HCT116 (cell line): Measurements from ENCODE around the gene PTPRJ. TPM values are rescaled to one million over a fixed set of nuclear protein-coding genes. Genes with fewer than 3 reads are reported as not detected.

ENCODE experiments used
- ATAC-seq: fragments of 200-7000 bp; cut with Tn5 transposase; 2 replicates; pipeline ENCODE4 v1.9.1; 2020; ENCODE audit warnings: mild to moderate bottlenecking, moderate library complexity
- BruUV-seq: library from RNA; stranded (reverse); fragments of 400-500 nt; replicated peaks from 2 replicates; lab custom pipeline; 2021; lab: Mats Ljungman, UMichigan
- CTCF ChIA-PET: fragments of 300-600 bp; sonication (Branson Sonifier 250); formaldehyde crosslinking; loops from one replicate; lab custom pipeline; 2021; ENCODE audit warnings: antibody characterized with exemption; lab: Charles Lee
- POLR2A ChIA-PET: fragments of 300-600, 350-600 bp; sonication (Branson Sonifier 250); formaldehyde crosslinking; loops from one replicate; lab custom pipeline; 2021; ENCODE audit warnings: antibody characterized with exemption; lab: Charles Lee
- RAD21 ChIA-PET, 2 experiments: fragments of 300-600 bp; sonication (Branson Sonifier 250); formaldehyde crosslinking; loops; one replicate each; lab custom pipeline; 2023; ENCODE audit warnings: low total read pairs in 2 of 2; ENCODE audit not compliant: uncharacterized antibody in 2 of 2, unreplicated experiment in 2 of 2, low non-redundant PET in 1 of 2; lab: Charles Lee
- DNase-seq: peaks from one replicate; pipeline ENCODE4 v3.0.0-alpha.2; 2010; ENCODE audit warnings: low read depth, low spot score
- H2AFZ ChIP-seq: fragments of 200-600 bp; shearing (Covaris generic), sonication (generic); 2 replicates; pipeline ENCODE4 v1.6.1; 2017; ENCODE audit warnings: low read depth, mixed run types, mixed read lengths, antibody characterized with exemption, low read length; ENCODE audit not compliant: poor library complexity, severe bottlenecking
- H3K27ac ChIP-seq: 2 replicates; pipeline ENCODE4 v1.5.1; 2012; ENCODE audit warnings: low read depth, low read length
- H3K27me3 ChIP-seq: fragments of 200-600 bp; sonication (generic); 2 replicates; pipeline ENCODE4 v1.6.1; 2016; ENCODE audit warnings: mixed run types, low read length, mixed read lengths; ENCODE audit not compliant: insufficient read depth
- H3K36me3 ChIP-seq, 2 experiments: fragments of 200-500 bp in 1 of 2; fragments of 200-600 bp in 1 of 2; sonication (Bioruptor generic) in 1 of 2; sonication (generic) in 1 of 2; 2 replicates each; pipeline versions ENCODE4 v1.5.1 to v1.6.1; 2014 to 2016; ENCODE audit warnings: low read length in 2 of 2, inconsistent platforms in 1 of 2, mixed read lengths in 1 of 2, mixed run types in 1 of 2; ENCODE audit not compliant: insufficient read depth in 2 of 2, control insufficient read depth in 1 of 2
- H3K4me1 ChIP-seq, 2 experiments: fragments of 200-600 bp in 1 of 2; sonication (generic) in 1 of 2; 2 replicates each; pipeline versions ENCODE4 v1.5.1 to v1.6.1; 2012 to 2017; ENCODE audit warnings: low read length in 2 of 2, inconsistent platforms in 1 of 2, mild to moderate bottlenecking in 1 of 2, mixed read lengths in 1 of 2, mixed run types in 1 of 2, moderate library complexity in 1 of 2; ENCODE audit not compliant: insufficient read depth in 2 of 2, control insufficient read depth in 1 of 2
- H3K4me2 ChIP-seq: fragments of 200-600 bp; sonication (generic); 2 replicates; pipeline ENCODE4 v1.6.1; 2017; ENCODE audit warnings: mixed run types, low read length, mixed read lengths
- H3K4me3 ChIP-seq, 2 experiments: fragments of 200-600 bp in 1 of 2; sonication (generic) in 1 of 2; replicated peaks in 1 of 2; 2 replicates each; pipeline ENCODE4 v1.5.1; 2011 to 2016; ENCODE audit warnings: low read length in 2 of 2, control low read depth in 1 of 2, low read depth in 1 of 2, mild to moderate bottlenecking in 1 of 2, mixed read lengths in 1 of 2, mixed run types in 1 of 2
- H3K79me2 ChIP-seq: fragments of 200-600 bp; sonication (generic); 2 replicates; pipeline ENCODE4 v1.6.1; 2017; ENCODE audit warnings: mild to moderate bottlenecking, mixed run types, low read length, moderate library complexity, mixed read lengths; ENCODE audit not compliant: insufficient read depth
- H3K9ac ChIP-seq: fragments of 200-600 bp; sonication (generic); 2 replicates; pipeline ENCODE4 v1.6.1; 2016; ENCODE audit warnings: low read length, mixed read lengths
- H3K9me2 ChIP-seq: fragments of 200-600 bp; sonication (generic), shearing (Covaris generic); 2 replicates; pipeline ENCODE4 v1.6.1; 2017; ENCODE audit warnings: mixed run types, mild to moderate bottlenecking, moderate library complexity; ENCODE audit not compliant: insufficient read depth
- H3K9me3 ChIP-seq, 2 experiments: fragments of 200-500 bp in 1 of 2; fragments of 200-600 bp in 1 of 2; sonication (Bioruptor generic) in 1 of 2; sonication (generic) in 1 of 2; 2 replicates each; pipeline ENCODE4 v1.6.1; 2014 to 2017; ENCODE audit warnings: low read length in 2 of 2, mixed read lengths in 2 of 2, inconsistent platforms in 1 of 2, low read depth in 1 of 2, mild to moderate bottlenecking in 1 of 2, mixed run types in 1 of 2, moderate library complexity in 1 of 2; ENCODE audit not compliant: control insufficient read depth in 1 of 2, insufficient read depth in 1 of 2
- H4K20me1 ChIP-seq: fragments of 200-600 bp; sonication (generic), shearing (Covaris generic); 2 replicates; pipeline ENCODE4 v1.6.1; 2017; ENCODE audit warnings: mixed run types, mild to moderate bottlenecking, moderate library complexity; ENCODE audit not compliant: insufficient read depth
- CBX3 ChIP-seq: IDR thresholded peaks from 2 replicates; pipeline ENCODE4 v1.6.1; 2012; ENCODE audit warnings: low read depth
- CEBPB ChIP-seq: IDR thresholded peaks from 2 replicates; pipeline ENCODE4 v1.6.1; 2012; ENCODE audit warnings: low read depth
- EGR1 ChIP-seq: IDR thresholded peaks from 2 replicates; pipeline ENCODE4 v1.6.1; 2012; ENCODE audit warnings: low read depth
- ELF1 ChIP-seq: IDR thresholded peaks from 2 replicates; pipeline ENCODE4 v1.6.1; 2012; ENCODE audit warnings: low read depth, borderline replicate concordance
- EZH2 ChIP-seq: fragments of 200-600 bp; sonication (generic); IDR thresholded peaks from 2 replicates; pipeline ENCODE4 v1.6.1; 2017; ENCODE audit warnings: antibody characterized with exemption, mixed run types
- EZH2phosphoT487 ChIP-seq: fragments of 200-600 bp; IDR thresholded peaks from 2 replicates; pipeline ENCODE4 v1.6.1; 2018; ENCODE audit warnings: antibody characterized with exemption, borderline replicate concordance
- FOSL1 ChIP-seq: IDR thresholded peaks from 2 replicates; pipeline ENCODE4 v1.6.1; 2012; ENCODE audit warnings: low read depth
- JUND ChIP-seq: IDR thresholded peaks from 2 replicates; pipeline ENCODE4 v1.6.1; 2012
- POLR2AphosphoS5 ChIP-seq: IDR thresholded peaks from 2 replicates; pipeline ENCODE4 v1.6.1; 2011; ENCODE audit warnings: mild to moderate bottlenecking, low read depth, low read length, moderate library complexity
- RAD21 ChIP-seq: IDR thresholded peaks from 2 replicates; pipeline ENCODE4 v1.6.1; 2012; ENCODE audit warnings: low read depth, mild to moderate bottlenecking
- SIN3A ChIP-seq: IDR thresholded peaks from 2 replicates; pipeline ENCODE4 v1.6.1; 2012; ENCODE audit warnings: low read depth
- SP1 ChIP-seq: IDR thresholded peaks from 2 replicates; pipeline ENCODE4 v1.6.1; 2012; ENCODE audit warnings: low read depth
- SRF ChIP-seq: IDR thresholded peaks from 2 replicates; pipeline ENCODE4 v1.6.1; 2012; ENCODE audit warnings: low read depth
- YY1 ChIP-seq: IDR thresholded peaks from 2 replicates; pipeline ENCODE4 v1.6.1; 2011; ENCODE audit warnings: low read length, low read depth, moderate library complexity, mild to moderate bottlenecking; ENCODE audit not compliant: insufficient replicate concordance; ENCODE audit errors: extremely low read depth
- ZFX ChIP-seq: fragments of 450-650 bp; IDR thresholded peaks from 2 replicates; pipeline ENCODE4 v1.6.1; 2017
- intact Hi-C: fragments of 100-400 bp; cut with micrococcal nuclease; formaldehyde crosslinking; loops from 2 replicates; pipeline ENCODE4 v1.10.0; 2022
- total RNA-seq: library from RNA; stranded (reverse); gene quantifications from one replicate; pipeline ENCODE4 v1.2.1, GENCODE V29; 2021; ENCODE audit not compliant: unreplicated experiment
- TF ChIP-seq, protein P1 (sequence below): IDR thresholded peaks from 2 replicates; pipeline ENCODE4 v1.6.1; 2012
- TF ChIP-seq, protein P2 (sequence below): IDR thresholded peaks from 2 replicates; pipeline ENCODE4 v1.6.1; 2011; ENCODE audit warnings: mild to moderate bottlenecking, low read length, moderate library complexity; ENCODE audit not compliant: insufficient replicate concordance; ENCODE audit errors: extremely low read depth
- TF ChIP-seq, protein P3 (sequence below): IDR thresholded peaks from 2 replicates; pipeline ENCODE4 v1.6.1; 2012
- TF ChIP-seq, protein P4 (sequence below), 3 experiments: fragments of 200-600 bp in 1 of 3; sonication (generic) in 1 of 3; IDR thresholded peaks in 2 of 3; conservative IDR thresholded peaks in 1 of 3; 2 replicates each; pipeline ENCODE4 v1.5.1; 2012 to 2017; ENCODE audit warnings: low read depth in 2 of 3, low read length in 2 of 3, antibody characterized with exemption in 1 of 3, borderline replicate concordance in 1 of 3, control low read depth in 1 of 3, mild to moderate bottlenecking in 1 of 3, mixed read lengths in 1 of 3, mixed run types in 1 of 3, moderate library complexity in 1 of 3; ENCODE audit not compliant: insufficient read depth in 1 of 3

Gene PTPRJ
- total RNA-seq, 1 experiment from 2014 or later = 19.1 TPM

DNA sequence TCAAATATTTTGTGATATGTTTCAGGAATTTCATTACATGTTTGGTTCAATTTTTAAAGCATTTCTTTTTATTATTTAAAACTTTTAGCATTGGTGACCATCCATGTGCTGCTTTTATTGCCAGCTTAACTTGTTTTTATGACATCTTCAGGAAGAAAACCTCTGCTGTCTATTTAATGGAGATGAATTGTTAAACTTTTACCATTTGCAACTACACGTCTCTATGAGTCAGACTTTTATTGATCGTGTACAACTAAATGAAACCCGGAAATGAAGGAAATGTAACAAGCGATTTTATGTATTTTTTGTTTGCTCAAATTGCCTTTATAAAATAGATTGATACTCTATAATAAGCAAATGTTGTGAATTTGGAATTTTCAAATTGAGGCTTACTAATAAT lies 113.0 kb downstream of the PTPRJ start:
- H3K27me3 ChIP-seq = no peaks in the 10 kb centered on the region
- H3K9me2 ChIP-seq = no peaks in the 10 kb centered on the region
- no peaks in the 10 kb centered on the region; the same call in 1 of the 2 replicates for H3K79me2 ChIP-seq
- no peak overlapping the region for H2AFZ ChIP-seq
- no TSS peak for BruUV-seq
- H3K36me3 ChIP-seq = no peaks in the 10 kb centered on the region
- no peak overlapping the region for H3K9ac ChIP-seq
- ChIA-PET CTCF (no interaction called here), RAD21 (no interaction called here), POLR2A (no interaction called here)
- no peak for TF ChIP-seq ZFX
- TF ChIP-seq, protein P1, sequence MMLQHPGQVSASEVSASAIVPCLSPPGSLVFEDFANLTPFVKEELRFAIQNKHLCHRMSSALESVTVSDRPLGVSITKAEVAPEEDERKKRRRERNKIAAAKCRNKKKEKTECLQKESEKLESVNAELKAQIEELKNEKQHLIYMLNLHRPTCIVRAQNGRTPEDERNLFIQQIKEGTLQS = no peak
- no peak for TF ChIP-seq CEBPB
- TF ChIP-seq EZH2phosphoT487 = no peak
- TF ChIP-seq, protein P2, sequence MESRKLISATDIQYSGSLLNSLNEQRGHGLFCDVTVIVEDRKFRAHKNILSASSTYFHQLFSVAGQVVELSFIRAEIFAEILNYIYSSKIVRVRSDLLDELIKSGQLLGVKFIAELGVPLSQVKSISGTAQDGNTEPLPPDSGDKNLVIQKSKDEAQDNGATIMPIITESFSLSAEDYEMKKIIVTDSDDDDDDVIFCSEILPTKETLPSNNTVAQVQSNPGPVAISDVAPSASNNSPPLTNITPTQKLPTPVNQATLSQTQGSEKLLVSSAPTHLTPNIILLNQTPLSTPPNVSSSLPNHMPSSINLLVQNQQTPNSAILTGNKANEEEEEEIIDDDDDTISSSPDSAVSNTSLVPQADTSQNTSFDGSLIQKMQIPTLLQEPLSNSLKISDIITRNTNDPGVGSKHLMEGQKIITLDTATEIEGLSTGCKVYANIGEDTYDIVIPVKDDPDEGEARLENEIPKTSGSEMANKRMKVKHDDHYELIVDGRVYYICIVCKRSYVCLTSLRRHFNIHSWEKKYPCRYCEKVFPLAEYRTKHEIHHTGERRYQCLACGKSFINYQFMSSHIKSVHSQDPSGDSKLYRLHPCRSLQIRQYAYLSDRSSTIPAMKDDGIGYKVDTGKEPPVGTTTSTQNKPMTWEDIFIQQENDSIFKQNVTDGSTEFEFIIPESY = no peak
- no peak; the same call in 1 of the 2 replicates for TF ChIP-seq FOSL1
- TF ChIP-seq ELF1 = no peak
- no peak for TF ChIP-seq YY1
- TF ChIP-seq, protein P3, sequence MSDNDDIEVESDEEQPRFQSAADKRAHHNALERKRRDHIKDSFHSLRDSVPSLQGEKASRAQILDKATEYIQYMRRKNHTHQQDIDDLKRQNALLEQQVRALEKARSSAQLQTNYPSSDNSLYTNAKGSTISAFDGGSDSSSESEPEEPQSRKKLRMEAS = no peak
- TF ChIP-seq POLR2AphosphoS5 = no peak
- TF ChIP-seq CBX3 = no peak
- TF ChIP-seq SIN3A = no peak
- TF ChIP-seq EGR1 = no peak
- no peak for TF ChIP-seq SRF
- no peak for TF ChIP-seq EZH2
- TF ChIP-seq, protein P4, sequence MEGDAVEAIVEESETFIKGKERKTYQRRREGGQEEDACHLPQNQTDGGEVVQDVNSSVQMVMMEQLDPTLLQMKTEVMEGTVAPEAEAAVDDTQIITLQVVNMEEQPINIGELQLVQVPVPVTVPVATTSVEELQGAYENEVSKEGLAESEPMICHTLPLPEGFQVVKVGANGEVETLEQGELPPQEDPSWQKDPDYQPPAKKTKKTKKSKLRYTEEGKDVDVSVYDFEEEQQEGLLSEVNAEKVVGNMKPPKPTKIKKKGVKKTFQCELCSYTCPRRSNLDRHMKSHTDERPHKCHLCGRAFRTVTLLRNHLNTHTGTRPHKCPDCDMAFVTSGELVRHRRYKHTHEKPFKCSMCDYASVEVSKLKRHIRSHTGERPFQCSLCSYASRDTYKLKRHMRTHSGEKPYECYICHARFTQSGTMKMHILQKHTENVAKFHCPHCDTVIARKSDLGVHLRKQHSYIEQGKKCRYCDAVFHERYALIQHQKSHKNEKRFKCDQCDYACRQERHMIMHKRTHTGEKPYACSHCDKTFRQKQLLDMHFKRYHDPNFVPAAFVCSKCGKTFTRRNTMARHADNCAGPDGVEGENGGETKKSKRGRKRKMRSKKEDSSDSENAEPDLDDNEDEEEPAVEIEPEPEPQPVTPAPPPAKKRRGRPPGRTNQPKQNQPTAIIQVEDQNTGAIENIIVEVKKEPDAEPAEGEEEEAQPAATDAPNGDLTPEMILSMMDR (IDR thresholded peaks at IDR 0.05 in 2 of 3, conservative IDR thresholded peaks at IDR 0.05 in 1 of 3; ENCODE audit: borderline replicate concordance in 1 of 3, insufficient read depth in 1 of 3, low read depth in 2 of 3, low read length in 2 of 3) = no peak
- TF ChIP-seq SP1 = no peak
- TF ChIP-seq RAD21 = no peak
- TF ChIP-seq JUND = no peak
- no peak overlapping the region for H3K4me3 ChIP-seq
- no peaks in the 10 kb centered on the region for H4K20me1 ChIP-seq
- DNase-seq (no peak), ATAC-seq (no peak)
- H3K9me3 ChIP-seq = no peaks in the 10 kb centered on the region
- intact Hi-C loops = no loop called here
- no peak overlapping the region for H3K27ac ChIP-seq
- peak overlapping the region; percentile 14; the same call in 1 of the 2 replicates for H3K4me2 ChIP-seq
- peaks cover 28 to 30% of the 10 kb centered on the region in 2 experiments for H3K4me1 ChIP-seq
